ENCODE measurements around the gene RIPOR3.

DNA sequence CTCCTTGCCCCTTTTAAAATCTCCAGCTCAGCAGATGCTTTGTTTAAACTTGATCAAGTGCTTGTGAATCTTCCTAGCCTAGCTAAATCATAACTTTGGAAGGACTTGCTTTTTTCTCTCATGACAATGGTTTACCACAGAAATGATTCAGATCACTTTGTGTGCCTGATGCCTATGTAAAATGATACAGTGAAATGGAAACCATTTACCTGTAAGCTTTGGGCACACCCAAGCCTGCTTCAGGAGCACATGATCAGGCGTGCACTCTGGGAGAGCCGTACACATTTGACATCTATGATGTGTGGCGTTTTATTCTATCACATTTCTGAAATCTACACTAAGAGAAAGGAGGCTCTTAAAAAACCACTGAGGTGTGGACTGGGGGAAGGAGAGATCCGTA, 140.1 kb downstream of the RIPOR3 start:
- TF ChIP-seq BHLHE40 (IDR thresholded peaks at IDR 0.05; ENCODE audit: low read depth, low read length) (no peak), EP300 (IDR thresholded peaks at IDR 0.05) (no peak), POLR2A (IDR thresholded peaks at IDR 0.05; ENCODE audit: low read length) (no peak)
- TF ChIP-seq, protein P1, sequence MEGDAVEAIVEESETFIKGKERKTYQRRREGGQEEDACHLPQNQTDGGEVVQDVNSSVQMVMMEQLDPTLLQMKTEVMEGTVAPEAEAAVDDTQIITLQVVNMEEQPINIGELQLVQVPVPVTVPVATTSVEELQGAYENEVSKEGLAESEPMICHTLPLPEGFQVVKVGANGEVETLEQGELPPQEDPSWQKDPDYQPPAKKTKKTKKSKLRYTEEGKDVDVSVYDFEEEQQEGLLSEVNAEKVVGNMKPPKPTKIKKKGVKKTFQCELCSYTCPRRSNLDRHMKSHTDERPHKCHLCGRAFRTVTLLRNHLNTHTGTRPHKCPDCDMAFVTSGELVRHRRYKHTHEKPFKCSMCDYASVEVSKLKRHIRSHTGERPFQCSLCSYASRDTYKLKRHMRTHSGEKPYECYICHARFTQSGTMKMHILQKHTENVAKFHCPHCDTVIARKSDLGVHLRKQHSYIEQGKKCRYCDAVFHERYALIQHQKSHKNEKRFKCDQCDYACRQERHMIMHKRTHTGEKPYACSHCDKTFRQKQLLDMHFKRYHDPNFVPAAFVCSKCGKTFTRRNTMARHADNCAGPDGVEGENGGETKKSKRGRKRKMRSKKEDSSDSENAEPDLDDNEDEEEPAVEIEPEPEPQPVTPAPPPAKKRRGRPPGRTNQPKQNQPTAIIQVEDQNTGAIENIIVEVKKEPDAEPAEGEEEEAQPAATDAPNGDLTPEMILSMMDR (IDR thresholded peaks at IDR 0.05): no peak
- TF ChIP-seq, protein P2, sequence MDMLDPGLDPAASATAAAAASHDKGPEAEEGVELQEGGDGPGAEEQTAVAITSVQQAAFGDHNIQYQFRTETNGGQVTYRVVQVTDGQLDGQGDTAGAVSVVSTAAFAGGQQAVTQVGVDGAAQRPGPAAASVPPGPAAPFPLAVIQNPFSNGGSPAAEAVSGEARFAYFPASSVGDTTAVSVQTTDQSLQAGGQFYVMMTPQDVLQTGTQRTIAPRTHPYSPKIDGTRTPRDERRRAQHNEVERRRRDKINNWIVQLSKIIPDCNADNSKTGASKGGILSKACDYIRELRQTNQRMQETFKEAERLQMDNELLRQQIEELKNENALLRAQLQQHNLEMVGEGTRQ (IDR thresholded peaks at IDR 0.05): no peak
